ENCODE data around the gene CXCR6.

CXCR6 gene

GRCh38 chr3:45922950-45923590 lies 20.2 kb upstream of the CXCR6 start:
- DNase-seq = no peak

DNA sequence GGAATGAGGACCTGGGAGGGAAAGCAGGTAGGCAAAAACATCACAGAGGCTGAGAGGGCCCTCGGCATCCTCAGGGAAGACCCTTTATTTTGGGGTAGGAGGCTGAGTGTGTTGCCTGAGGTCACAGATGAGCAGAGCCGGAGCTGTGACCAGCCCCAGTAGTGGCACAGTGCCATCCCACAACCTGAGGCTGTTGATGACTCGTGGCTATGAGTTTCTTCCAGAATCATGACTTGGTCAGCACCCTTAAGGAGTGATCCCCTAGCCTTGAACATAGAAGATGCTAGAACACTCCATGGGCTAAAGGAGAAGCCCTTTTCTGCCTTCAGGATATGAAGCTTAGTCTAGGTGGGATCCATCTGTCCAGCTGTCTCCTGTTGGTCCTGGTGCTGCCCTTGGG lies 19.5 kb upstream of the CXCR6 start:
- peak; percentile 59 for DNase-seq

- DNase-seq = peak; percentile 48
Measured at GRCh38 chr3:45927881-45928280, 15.4 kb upstream of the CXCR6 start.

GRCh38 chr3:45929042-45929679 lies 14.1 kb upstream of the CXCR6 start:
- DNase-seq = peak; percentile 25

DNA sequence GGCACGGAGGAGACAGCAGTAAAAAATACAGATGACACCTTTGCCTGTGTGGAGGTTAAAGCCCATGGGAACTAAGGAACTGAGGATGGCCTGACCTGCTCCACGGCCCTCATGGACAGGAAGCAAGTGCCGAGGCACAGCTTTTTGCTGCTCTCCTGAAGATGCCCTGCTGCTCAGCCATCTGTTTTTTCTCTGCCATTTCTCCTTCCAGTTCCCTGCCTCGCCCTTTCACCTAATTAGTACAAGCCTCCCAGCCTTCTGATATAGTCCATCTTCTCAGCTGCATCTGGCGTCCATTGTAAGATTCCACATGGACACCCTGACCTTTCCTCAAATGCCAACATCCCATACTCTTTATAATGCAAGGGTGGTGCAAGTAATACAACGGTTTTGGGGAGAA lies 11.8 kb upstream of the CXCR6 start:
- no peak for DNase-seq

DNA sequence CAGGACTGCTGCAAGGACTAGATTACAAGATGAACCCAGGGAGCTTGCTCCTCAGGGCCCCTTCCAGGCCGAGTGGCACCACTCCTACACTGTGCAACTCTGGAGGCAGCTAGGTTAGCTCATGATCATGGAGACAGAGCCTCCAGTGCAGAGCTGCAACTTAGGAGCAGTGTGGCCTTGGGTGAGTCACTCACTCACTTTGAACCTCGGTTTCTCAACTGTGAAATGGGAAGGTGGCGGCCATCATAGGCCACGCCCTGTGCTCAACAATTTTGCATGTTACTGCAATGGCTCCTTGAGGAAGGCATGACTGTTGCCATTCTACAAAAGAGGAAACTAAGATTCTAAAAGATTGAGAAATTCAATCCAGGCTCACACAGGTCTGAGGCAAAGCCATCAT lies 11.2 kb upstream of the CXCR6 start:
- DNase-seq = no peak

GRCh38 chr3:45933591-45933990 lies 9.7 kb upstream of the CXCR6 start:
- DNase-seq = no peak

DNA sequence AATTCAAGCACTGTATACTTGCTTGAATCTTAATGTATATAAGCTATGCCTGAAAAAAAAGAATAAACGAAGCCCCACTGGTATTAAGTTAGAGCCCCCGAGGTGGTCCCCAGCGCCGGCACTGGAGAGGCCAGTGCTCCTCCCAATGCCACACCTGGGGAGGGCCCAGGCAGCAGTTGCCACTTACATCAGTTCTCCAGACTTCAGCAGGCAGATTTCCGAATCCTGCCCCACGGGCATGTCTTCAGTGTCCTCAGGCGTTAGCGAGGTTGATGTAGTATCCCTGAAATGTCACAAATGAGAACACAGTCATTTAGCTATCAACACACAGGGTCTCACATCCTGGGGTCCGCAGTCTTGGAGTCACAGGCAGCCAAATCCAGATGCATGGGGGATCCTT lies 7.0 kb upstream of the CXCR6 start:
- no peak for DNase-seq

DNA sequence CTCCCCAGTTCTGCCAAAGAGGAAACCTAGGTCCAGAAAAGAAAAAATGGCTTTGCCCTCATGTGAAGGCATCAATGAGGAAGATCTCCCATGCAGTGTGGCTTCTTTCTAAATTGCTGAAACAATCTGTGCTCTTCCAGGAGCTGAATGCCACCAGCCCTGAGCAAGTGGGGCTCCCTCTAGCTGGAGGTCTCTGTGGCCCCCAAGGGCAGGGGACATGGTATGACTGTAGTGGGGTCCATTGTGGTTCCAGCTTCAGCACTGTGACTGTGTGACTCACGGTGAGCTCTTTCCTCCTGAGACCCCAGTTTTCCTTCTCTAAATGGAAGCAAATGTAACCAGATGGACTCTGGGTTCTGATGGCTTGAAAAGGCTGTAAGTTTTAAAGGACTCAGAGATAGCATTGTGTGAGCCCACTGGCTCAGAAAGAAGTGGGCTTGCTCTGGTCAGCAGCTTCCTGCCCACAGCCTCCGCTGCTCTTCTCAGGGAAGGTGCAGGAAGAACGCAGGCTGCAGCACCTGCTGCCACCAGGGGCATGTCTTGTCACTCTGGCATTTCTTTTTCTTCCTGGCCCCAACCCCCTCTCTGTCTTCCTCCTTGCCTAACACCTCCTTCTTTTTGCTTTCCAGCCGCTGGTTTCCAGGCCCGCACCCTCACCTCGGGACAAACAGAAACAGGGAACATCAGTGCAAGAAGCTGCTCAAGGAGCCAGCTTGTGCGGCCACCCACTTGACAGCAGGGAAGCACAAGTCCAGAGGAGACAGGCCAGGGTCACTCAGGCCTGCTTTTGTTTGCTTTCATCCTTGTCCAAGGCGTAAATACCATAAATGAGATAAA lies 5.8 kb upstream of the CXCR6 start:
- DNase-seq = no peak

DNA sequence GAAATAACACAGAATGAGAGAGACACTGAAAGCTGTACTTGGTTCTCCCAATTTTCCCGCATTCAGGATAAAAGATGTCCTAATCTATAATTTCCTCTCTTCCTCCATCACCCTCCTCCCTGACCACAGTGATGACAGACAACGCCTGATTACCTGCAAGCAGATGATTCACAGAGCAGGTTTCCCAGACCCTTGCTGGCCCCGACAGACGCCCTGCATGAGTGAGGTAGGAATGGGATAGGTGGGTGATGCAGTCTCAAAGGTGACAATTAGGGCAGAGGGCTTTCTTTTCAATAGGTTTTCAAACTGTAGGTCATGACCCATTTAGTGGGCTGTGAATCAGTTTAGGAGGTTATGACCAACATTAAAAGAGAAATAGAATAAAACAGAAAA lies 5.2 kb upstream of the CXCR6 start:
- DNase-seq = no peak

DNA sequence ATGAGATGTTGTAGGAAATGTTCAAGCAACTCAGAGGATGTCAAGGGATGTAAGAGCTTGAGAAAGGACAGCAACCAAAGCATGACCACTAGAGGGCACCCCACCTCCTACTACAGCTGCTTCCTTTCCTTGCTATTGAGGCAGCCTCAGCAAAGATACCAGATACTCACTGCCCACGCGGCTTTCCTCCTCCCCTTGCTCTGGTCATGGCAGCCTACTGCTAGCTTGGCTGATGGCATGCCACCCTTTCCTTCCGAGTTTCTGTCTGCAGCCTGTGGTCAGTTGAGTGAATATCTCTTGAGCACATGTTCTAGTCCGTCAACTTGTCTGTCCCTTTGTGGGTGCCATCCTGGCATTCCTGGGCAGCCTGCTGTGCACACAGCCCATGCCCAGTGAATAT lies 4.4 kb upstream of the CXCR6 start:
- DNase-seq = peak; percentile 82

GRCh38 chr3:45939341-45939771 lies 3.9 kb upstream of the CXCR6 start:
- no peak for DNase-seq

- no peak for DNase-seq
Measured at GRCh38 chr3:45940004-45940780, 3.1 kb upstream of the CXCR6 start.

DNA sequence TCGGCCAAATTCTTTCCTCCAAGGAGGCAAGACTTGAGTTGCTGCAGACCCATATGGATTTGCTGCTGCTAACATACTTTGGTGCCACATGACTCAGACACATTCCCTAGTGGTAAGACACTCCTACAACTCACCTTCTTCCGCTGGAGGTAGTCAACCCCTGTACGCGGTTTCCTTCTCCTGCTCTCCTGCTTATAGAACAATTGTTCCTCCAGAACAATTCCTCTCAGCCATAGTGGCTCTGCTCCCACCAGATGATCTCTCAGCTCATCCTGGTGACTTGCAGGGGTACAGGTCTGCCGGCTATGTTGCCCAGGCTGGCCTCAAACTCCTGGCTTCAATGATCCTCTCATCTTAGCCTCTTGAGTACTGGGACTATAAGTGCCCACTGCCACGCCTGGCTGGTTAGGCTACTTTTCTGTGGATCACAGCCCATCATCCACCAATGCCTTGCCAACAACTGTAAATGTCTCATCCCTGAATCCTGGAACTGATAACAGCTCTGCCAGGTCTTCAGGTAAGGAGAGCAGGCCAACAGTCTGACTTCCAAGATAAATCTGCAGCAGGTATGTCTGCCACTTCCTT lies 2.4 kb upstream of the CXCR6 start:
- no peak for DNase-seq

GRCh38 chr3:45942051-45942825 lies 1.0 kb upstream of the CXCR6 start:
- no peak for DNase-seq

GRCh38 chr3:45944830-45945620 lies 1.8 kb downstream of the CXCR6 start:
- no peak for DNase-seq

DNA sequence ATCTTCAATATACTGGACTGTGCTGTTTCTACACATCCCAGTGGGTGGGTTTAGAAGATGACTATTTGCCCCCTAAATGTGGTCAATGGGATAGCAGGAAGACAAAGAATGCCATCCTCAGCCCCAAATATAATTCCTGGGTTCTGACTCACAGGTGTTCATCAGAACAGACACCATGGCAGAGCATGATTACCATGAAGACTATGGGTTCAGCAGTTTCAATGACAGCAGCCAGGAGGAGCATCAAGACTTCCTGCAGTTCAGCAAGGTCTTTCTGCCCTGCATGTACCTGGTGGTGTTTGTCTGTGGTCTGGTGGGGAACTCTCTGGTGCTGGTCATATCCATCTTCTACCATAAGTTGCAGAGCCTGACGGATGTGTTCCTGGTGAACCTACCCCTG lies 3.0 kb downstream of the CXCR6 start:
- peak; percentile 15 for DNase-seq

DNA sequence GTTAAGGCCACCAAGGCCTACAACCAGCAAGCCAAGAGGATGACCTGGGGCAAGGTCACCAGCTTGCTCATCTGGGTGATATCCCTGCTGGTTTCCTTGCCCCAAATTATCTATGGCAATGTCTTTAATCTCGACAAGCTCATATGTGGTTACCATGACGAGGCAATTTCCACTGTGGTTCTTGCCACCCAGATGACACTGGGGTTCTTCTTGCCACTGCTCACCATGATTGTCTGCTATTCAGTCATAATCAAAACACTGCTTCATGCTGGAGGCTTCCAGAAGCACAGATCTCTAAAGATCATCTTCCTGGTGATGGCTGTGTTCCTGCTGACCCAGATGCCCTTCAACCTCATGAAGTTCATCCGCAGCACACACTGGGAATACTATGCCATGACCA lies 3.6 kb downstream of the CXCR6 start:
- no peak for DNase-seq

GRCh38 chr3:45947361-45947760 lies 4.1 kb downstream of the CXCR6 start:
- DNase-seq = peak; percentile 28

- peak; percentile 75 for DNase-seq
Measured at GRCh38 chr3:45948311-45948781, 5.1 kb downstream of the CXCR6 start.

DNA sequence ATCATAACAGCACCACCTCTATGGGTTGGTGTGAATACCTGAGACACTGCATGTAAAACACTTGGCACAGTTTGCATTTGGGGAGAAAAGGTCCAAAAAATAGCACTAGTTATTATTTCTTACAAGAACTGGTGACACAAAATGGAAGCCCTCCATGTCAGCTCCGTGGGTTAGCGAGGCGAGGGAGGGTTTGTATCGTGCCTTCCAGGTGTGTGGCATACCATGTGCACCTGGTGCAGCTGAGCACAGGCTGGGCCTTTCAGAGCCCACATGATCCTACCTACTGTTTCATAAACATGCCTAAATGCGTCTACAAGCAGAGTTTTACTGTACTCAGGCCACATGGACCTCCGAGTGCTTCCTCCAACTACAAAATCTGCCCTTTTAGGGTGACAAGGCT lies 5.6 kb downstream of the CXCR6 start:
- DNase-seq = no peak

All from fibroblast of skin of abdomen (primary cell).